HepG2 (cell line): Measurements from ENCODE around the gene PLXNC1. TPM values are rescaled to one million over a fixed set of nuclear protein-coding genes. Genes with fewer than 3 reads are reported as not detected.

Experiments used
- HMGA1 ChIP-seq: sonication (generic); formaldehyde crosslinking; conservative IDR thresholded peaks from 2 replicates; pipeline ENCODE4 v1.4.0; 2020; ENCODE audit warnings: missing genetic modification reagents
- RARG ChIP-seq: sonication (generic); formaldehyde crosslinking; IDR thresholded peaks from 2 replicates; pipeline ENCODE4 v1.4.0; 2020; ENCODE audit warnings: low read depth, mild to moderate bottlenecking, missing genetic modification reagents
- SIX1 ChIP-seq: sonication (generic); formaldehyde crosslinking; IDR thresholded peaks from 2 replicates; pipeline ENCODE4 v1.4.0; 2020; ENCODE audit warnings: missing genetic modification reagents, borderline replicate concordance
- SOX6 ChIP-seq, 2 experiments: fragments of 450-650 bp in 1 of 2; sonication (generic) in 1 of 2; formaldehyde crosslinking in 1 of 2; IDR thresholded peaks; 2 replicates each; pipeline versions ENCODE4 v1.4.0 to v1.6.1; 2017 to 2020; ENCODE audit warnings: antibody characterized with exemption in 1 of 2, mild to moderate bottlenecking in 1 of 2, missing genetic modification reagents in 1 of 2
- TOPORS ChIP-seq: sonication (generic); formaldehyde crosslinking; IDR thresholded peaks from 2 replicates; pipeline ENCODE4 v1.8.0; 2023; ENCODE audit warnings: mild to moderate bottlenecking, missing genetic modification reagents
- UBTF ChIP-seq: sonication (generic); formaldehyde crosslinking; IDR thresholded peaks from 2 replicates; pipeline ENCODE4 v1.4.0; 2020; ENCODE audit warnings: mild to moderate bottlenecking, missing genetic modification reagents
- ZMAT3 ChIP-seq: sonication (generic); formaldehyde crosslinking; conservative IDR thresholded peaks from 2 replicates; pipeline ENCODE4 v1.7.0; 2021; ENCODE audit warnings: missing genetic modification reagents
- polyA plus RNA-seq, 8 experiments: library from polyadenylated mRNA; depleted of rRNA in 3 of 8; stranded (reverse) in 7 of 8; unstranded in 1 of 8; fragments of >200 nt; fragmentation: Illumina TruSeq in 4 of 8; extraction: Trizol in 4 of 8; gene quantifications; 2 replicates each; pipeline versions ENCODE4 v1.2.1 to v1.2.3, GENCODE V29; 2011 to 2016; ENCODE audit warnings: low read depth in 4 of 8, missing spikeins in 1 of 8, mixed read lengths in 1 of 8; ENCODE audit not compliant: insufficient read depth in 1 of 8
- total RNA-seq, 5 experiments: library from RNA; depleted of rRNA; stranded (reverse); fragments of >200 nt; fragmentation: Illumina TruSeq; extraction: Trizol; gene quantifications; 2 replicates each; pipeline ENCODE4 v1.2.3, GENCODE V29; 2016; ENCODE audit warnings: low read depth in 1 of 5
- TF ChIP-seq, protein P1 (sequence below): sonication (generic); formaldehyde crosslinking; IDR thresholded peaks from 2 replicates; pipeline ENCODE4 v1.5.0; 2020; ENCODE audit warnings: mild to moderate bottlenecking, missing genetic modification reagents, moderate library complexity
- TF ChIP-seq, protein P2 (sequence below): IDR thresholded peaks from 2 replicates; pipeline ENCODE4 v1.6.1; 2012; ENCODE audit warnings: low read length, improper control_type of control experiment

The PLXNC1 gene
- total and polyA plus RNA-seq, 2 of the 13 experiments (the other 11 are each of a cell fraction or from before 2014, with no cell fraction given), result 6.6 to 11.2 TPM

GRCh38 chr12:94145191-94145983, 3.0 kb upstream of the PLXNC1 start (continued):
- no peak for TF ChIP-seq SIX1 (CRISPR knock-in tag)
- TF ChIP-seq ZMAT3, result no peak
- TF ChIP-seq HMGA1 (CRISPR knock-in tag), result no peak
- 0 out of 2 replicates have a peak, but pooled peaks have one; percentile 34 for TF ChIP-seq TOPORS (CRISPR knock-in tag)
- TF ChIP-seq, protein P1, sequence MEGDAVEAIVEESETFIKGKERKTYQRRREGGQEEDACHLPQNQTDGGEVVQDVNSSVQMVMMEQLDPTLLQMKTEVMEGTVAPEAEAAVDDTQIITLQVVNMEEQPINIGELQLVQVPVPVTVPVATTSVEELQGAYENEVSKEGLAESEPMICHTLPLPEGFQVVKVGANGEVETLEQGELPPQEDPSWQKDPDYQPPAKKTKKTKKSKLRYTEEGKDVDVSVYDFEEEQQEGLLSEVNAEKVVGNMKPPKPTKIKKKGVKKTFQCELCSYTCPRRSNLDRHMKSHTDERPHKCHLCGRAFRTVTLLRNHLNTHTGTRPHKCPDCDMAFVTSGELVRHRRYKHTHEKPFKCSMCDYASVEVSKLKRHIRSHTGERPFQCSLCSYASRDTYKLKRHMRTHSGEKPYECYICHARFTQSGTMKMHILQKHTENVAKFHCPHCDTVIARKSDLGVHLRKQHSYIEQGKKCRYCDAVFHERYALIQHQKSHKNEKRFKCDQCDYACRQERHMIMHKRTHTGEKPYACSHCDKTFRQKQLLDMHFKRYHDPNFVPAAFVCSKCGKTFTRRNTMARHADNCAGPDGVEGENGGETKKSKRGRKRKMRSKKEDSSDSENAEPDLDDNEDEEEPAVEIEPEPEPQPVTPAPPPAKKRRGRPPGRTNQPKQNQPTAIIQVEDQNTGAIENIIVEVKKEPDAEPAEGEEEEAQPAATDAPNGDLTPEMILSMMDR (CRISPR knock-in tag), result peak; percentile 65
- no peak for TF ChIP-seq SOX6 (IDR thresholded peaks at IDR 0.05)
- TF ChIP-seq SOX6 (CRISPR knock-in tag; IDR thresholded peaks at IDR 0.05), result 0 out of 2 replicates have a peak, but pooled peaks have one; percentile 12
- TF ChIP-seq, protein P2, sequence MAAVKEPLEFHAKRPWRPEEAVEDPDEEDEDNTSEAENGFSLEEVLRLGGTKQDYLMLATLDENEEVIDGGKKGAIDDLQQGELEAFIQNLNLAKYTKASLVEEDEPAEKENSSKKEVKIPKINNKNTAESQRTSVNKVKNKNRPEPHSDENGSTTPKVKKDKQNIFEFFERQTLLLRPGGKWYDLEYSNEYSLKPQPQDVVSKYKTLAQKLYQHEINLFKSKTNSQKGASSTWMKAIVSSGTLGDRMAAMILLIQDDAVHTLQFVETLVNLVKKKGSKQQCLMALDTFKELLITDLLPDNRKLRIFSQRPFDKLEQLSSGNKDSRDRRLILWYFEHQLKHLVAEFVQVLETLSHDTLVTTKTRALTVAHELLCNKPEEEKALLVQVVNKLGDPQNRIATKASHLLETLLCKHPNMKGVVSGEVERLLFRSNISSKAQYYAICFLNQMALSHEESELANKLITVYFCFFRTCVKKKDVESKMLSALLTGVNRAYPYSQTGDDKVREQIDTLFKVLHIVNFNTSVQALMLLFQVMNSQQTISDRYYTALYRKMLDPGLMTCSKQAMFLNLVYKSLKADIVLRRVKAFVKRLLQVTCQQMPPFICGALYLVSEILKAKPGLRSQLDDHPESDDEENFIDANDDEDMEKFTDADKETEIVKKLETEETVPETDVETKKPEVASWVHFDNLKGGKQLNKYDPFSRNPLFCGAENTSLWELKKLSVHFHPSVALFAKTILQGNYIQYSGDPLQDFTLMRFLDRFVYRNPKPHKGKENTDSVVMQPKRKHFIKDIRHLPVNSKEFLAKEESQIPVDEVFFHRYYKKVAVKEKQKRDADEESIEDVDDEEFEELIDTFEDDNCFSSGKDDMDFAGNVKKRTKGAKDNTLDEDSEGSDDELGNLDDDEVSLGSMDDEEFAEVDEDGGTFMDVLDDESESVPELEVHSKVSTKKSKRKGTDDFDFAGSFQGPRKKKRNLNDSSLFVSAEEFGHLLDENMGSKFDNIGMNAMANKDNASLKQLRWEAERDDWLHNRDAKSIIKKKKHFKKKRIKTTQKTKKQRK, result no peak
- no peak for TF ChIP-seq RARG (CRISPR knock-in tag)
- TF ChIP-seq UBTF (CRISPR knock-in tag), result 0 out of 2 replicates have a peak, but pooled peaks have one; percentile 16
